Astrocyte of the hippocampus (primary cell): ENCODE results near the gene ARHGEF10L.

Experiments used
- DNase-seq: peaks from one replicate; pipeline ENCODE4 v3.0.0; 2011; ENCODE audit warnings: low read depth, low spot score

Gene ARHGEF10L

GRCh38 chr1:17550729-17551584 is 11.5 kb downstream of the ARHGEF10L start:
- DNase-seq = no peak

GRCh38 chr1:17551755-17552234 is 12.3 kb downstream of the ARHGEF10L start:
- DNase-seq = no peak

- DNase-seq = peak; percentile 83
Observed at GRCh38 chr1:17553975-17554700, 14.6 kb downstream of the ARHGEF10L start.

GRCh38 chr1:17554954-17555353 is 15.5 kb downstream of the ARHGEF10L start:
- no peak for DNase-seq

GRCh38 chr1:17557986-17558385 is 18.5 kb downstream of the ARHGEF10L start:
- DNase-seq = no peak

GRCh38 chr1:17558541-17558940 is 19.0 kb downstream of the ARHGEF10L start:
- no peak for DNase-seq

- no peak for DNase-seq
Observed at GRCh38 chr1:17558954-17559614, 19.6 kb downstream of the ARHGEF10L start.

GRCh38 chr1:17559615-17560419 is 20.3 kb downstream of the ARHGEF10L start:
- DNase-seq = no peak

- peak; percentile 71 for DNase-seq
Observed at GRCh38 chr1:17561247-17561548, 21.7 kb downstream of the ARHGEF10L start.

- peak; percentile 65 for DNase-seq
Observed at GRCh38 chr1:17561561-17561985, 22.1 kb downstream of the ARHGEF10L start.

GRCh38 chr1:17562375-17562774 is 22.9 kb downstream of the ARHGEF10L start:
- no peak for DNase-seq

- DNase-seq = no peak
Observed at GRCh38 chr1:17563494-17564281, 24.2 kb downstream of the ARHGEF10L start.

- DNase-seq = no peak
Observed at GRCh38 chr1:17564458-17565393, 25.2 kb downstream of the ARHGEF10L start.

GRCh38 chr1:17565461-17566252 is 26.2 kb downstream of the ARHGEF10L start:
- no peak for DNase-seq

GRCh38 chr1:17566417-17566816 is 26.9 kb downstream of the ARHGEF10L start:
- DNase-seq = no peak

GRCh38 chr1:17566892-17567291 is 27.4 kb downstream of the ARHGEF10L start:
- no peak for DNase-seq

GRCh38 chr1:17567582-17567981 is 28.1 kb downstream of the ARHGEF10L start:
- no peak for DNase-seq

- DNase-seq = no peak
Observed at GRCh38 chr1:17568014-17568900, 28.8 kb downstream of the ARHGEF10L start.
